ENCODE results near the gene CYTL1.
"Not testable (repeated sequence)": the region's sequence is repeated elsewhere in the genome, so short reads cannot be mapped to it uniquely, and the experiment has no call there.

CYTL1 gene, protein sequence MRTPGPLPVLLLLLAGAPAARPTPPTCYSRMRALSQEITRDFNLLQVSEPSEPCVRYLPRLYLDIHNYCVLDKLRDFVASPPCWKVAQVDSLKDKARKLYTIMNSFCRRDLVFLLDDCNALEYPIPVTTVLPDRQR

GRCh38 chr4:5019274-5019673 is at the start of gene CYTL1:
Gene CYTL1, minus strand, starts transcription at chr4:5019458. Its CDS starts 13 bp downstream, at chr4:5019445.
- DNase-seq (ENCODE audit: low read depth), result no peak

DNA sequence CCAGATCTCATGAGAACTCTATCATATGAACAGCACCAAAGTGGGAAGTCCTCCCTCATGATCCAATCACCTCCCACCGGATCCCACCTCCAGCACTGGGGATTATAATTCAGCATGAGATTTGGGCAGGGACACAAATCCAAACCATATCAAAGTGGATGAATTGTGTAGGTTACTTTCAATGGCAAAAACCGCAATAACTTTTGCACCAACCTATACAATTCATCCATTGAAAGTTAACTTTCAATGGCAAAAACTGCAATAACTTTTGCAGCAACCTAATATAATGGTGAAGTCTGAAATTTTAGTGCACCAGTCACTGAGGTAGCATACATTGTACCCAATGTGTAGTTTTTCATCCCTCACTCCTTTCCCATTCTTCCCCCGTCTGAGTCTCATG is 48.6 kb upstream of the CYTL1 start:
- no peak for DNase-seq (ENCODE audit: low read depth)

DNA sequence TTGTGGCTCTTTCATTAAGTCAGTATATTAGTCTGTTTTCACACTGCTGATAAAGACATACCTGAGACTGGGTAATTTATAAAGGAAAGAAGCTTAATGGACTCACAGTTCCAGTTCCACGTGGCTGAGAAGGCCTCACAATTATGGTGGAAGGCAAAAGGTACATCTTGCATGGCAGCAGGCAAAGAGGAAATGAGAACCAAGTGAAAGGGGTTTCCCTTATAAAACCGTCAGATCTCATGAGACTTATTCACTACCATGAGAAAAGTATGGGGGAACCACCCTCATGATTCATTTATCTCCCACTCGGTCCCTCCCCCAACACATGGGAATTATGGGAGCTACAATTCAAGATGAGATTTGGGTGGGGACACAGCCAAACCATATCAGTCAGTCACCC is 47.7 kb upstream of the CYTL1 start:
- DNase-seq (ENCODE audit: low read depth), result not testable (repeated sequence)

DNA sequence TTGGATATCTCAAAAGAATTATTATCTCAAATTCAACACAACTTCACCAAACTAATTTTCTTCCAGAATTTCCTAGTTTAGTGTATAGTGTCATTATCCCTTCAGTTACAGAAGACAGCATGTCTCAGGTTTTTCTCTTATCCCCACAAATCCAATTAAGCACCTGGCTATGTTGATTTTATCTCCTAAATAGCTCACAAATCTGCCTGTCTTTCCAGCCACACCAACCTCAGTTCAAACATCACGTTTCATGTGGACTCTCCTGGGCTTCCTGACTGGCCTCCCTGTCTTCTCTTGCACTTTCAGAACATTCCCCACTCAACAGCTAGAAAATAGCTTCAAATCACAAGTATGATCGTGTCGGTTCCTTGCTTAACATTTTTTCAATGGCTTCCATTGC is 46.8 kb upstream of the CYTL1 start:
- DNase-seq (ENCODE audit: low read depth), result no peak

- no peak for DNase-seq (ENCODE audit: low read depth)
These were observed 36.2 kb upstream of the CYTL1 start for GRCh38 chr4:5055411-5055810.

GRCh38 chr4:5054532-5054931 is 35.3 kb upstream of the CYTL1 start:
- no peak for DNase-seq (ENCODE audit: low read depth)

- DNase-seq (ENCODE audit: low read depth), result no peak
These were observed 33.6 kb upstream of the CYTL1 start for GRCh38 chr4:5052726-5053425.

- DNase-seq (ENCODE audit: low read depth), result no peak
These were observed 33.0 kb upstream of the CYTL1 start for GRCh38 chr4:5052204-5052702.

DNA sequence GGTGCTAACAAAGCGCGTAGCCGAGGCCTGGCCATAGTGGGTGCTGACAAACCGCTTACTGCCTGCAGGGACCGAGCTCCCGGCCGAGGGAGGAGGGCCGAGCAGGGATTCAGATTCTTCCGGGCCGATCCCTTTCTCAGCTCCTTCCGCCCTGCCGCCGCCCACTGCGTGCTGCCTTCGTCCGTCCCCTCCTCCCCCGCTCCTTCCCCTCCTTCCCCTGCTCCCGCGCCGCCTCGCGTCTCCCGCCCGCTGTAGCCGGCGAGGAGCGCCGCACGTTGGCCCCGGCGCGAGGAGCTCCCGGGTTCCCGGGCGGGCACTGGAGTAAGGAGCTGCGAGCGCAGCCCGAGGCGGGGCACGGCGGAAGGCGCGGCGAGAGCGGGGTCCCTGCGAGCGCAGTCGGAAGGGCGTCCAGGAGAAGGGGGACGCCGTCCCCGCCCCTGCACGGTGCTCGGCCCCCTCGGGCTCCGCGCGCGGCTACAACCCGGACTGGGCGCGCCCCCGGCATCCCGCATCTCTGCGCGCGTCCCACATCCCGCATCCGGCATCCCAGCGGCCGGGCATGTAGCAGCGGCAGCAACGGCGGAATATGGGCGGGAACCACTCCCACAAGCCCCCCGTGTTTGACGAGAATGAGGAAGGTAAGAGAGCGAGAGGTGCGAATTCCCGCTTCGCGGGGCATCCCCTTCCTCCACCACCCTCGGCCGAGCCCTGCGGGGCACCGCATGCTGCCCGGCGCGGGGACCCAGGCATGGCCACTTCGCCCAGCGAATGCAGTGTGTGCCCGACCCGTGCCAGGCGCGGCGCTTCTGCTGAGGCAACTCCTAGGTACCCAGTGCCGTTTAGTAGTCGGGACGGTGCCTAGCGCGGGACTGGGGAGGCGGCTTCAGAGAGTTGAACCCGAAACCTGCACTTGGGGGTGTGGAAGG is 32.3 kb upstream of the CYTL1 start, which contains the start of gene STK32B:
Gene STK32B (plus strand): TSS at position 203 of the 926 bp plus-strand sequence.
- DNase-seq (ENCODE audit: low read depth), result no peak

DNA sequence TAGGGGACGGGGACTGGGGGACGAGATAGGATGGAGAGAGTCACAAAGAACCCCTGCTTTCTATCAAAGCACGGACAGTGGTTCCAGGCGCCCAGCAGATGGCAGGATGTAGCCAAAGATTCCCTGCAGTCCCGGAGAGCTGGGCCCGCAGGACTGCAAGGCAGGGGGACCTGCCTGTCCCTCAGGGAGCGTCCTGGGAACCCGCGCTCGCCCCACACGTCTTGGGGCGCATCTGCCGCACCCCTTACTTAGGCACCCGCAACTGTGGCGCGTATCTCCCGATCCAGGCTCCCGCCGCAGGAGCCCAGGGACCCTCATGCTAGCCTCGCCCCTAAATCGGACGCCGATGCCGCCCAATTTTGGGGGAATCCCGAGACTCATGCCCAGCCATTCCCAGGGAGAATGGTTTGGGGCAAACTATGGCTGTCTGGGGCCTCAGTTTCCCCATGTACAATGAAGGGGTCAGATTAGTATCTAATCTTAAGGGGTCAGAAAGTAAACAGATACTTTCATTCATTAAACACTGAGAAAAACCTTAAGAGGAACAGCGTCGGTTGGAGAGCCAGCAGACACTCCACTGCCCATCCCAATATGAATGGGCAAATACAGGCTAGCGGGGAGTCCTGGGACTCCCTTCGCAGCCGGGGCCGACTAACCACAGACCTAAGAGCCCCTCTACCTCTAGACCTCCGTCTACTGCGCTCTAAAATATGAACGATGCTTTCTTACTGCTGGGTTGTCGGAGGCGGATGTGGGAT is 31.4 kb upstream of the CYTL1 start:
- no peak for DNase-seq (ENCODE audit: low read depth)

DNA sequence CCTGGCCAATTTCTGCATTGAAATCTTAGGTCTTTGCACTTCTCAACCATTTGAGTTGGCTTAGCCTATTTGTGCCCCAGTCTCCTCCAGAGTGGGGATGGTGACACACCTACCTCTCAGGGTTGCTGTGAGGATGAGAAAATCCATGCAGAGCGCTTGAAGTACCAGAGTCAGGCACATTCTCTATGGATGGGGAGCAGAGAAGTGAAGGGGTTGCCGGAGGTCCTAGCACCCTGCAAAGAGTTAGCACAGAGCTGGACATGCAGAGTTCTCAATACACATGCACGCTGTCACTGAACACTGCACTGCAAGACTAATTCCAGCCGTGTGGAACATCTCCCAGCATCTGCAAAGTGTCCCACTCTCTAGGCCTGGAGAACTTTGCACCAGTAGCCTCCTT is 29.5 kb upstream of the CYTL1 start:
- DNase-seq (ENCODE audit: low read depth), result no peak

GRCh38 chr4:5045097-5045496 is 25.8 kb upstream of the CYTL1 start:
- DNase-seq (ENCODE audit: low read depth), result no peak

- DNase-seq (ENCODE audit: low read depth), result no peak
These were observed 25.1 kb upstream of the CYTL1 start for GRCh38 chr4:5044341-5044740.

DNA sequence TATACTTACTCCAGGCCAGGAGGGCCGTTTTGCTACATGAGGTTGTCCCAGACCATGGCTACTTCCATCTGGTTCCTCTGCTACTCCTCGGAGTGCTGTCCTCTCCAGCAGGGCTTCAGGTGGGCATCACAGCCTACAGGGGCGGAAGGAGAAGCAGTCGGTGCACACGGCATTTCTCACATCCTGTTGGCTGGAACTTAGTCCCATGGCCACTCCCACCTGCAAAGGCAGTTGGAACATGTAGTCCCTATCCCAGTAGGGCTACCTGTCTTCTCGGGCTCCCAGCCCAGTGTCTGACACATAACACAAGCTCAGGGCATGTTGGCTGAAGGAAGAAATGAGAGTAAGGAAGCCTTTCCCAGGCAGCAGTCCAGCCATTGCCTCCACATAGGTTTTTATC is 24.3 kb upstream of the CYTL1 start:
- no peak for DNase-seq (ENCODE audit: low read depth)

- no peak for DNase-seq (ENCODE audit: low read depth)
These were observed 22.4 kb upstream of the CYTL1 start for GRCh38 chr4:5041699-5042098.

DNA sequence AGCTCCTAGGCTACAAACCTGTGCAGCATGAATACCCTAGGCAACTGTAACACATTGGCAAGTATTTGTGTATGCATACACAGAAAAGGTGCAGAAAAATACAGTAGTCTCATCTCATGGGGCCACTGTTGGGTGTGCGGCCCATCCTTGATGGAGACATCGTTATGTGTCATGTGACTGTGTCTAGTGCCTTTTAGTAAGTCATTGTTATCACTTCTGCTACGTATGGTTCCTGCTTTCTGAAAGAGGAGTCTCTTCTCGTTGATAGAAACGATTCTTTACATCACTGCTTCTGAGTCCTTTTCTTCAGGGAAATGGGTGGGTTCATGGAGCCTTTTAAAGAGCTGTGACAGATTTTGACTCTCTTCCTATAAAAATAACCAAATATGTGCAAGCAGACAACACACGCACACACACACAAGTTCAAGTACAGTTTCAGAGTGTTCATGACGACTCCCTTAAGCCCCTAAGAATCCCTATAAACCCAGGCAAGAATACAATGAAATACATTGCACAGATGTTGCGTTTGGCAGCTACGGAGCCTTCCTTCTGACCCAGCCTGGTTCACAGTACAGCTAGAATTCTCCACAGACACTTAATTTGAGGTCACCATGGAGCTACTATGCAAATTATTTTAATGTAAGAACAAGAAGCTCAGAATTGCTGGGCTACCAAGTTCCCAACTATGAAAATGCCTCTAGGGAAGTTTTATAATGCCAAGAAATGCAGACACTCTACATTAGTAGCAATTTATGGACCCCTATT is 21.8 kb upstream of the CYTL1 start:
- DNase-seq (ENCODE audit: low read depth), result no peak

DNA sequence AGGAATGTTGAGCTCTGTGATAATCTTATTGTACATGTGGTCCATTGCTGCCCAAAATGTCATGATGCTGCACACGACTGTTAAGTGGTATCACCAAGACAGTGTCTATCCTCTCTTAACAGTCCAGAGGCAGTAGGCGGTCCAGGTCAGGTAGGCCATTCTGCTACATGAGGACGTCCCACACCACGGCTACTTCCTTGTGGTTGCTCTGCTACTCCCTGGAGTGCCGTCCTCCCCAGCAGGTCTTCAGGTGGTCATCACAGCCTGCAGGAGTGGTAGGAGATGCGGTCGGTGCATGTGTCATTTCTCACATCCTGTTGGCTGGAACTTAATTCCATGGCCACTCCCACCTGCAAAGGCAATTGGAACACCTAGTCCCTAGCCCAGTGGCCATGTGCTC is 20.5 kb upstream of the CYTL1 start:
- no peak for DNase-seq (ENCODE audit: low read depth)

GRCh38 chr4:5037553-5038551 is 18.6 kb upstream of the CYTL1 start:
- DNase-seq (ENCODE audit: low read depth), result no peak

DNA sequence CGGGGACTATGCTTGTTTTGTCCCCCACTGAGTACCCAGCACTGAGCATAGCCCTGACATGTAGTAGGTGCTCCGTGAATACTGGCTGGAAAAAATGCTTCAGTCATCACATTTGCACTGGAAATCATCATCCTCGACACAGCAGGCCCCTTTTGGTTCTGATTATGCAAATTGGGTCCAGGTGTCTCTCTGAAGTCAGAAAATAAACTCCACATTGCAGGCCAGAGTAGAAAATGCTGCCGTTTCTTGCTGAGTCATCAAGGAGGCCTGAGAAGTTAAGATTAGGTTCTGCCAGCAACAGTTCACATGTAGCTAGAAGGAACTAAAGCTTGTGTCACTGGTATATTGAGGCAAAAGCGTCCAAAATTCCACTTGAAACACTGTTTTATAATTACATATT is 17.0 kb upstream of the CYTL1 start:
- DNase-seq (ENCODE audit: low read depth), result no peak

GRCh38 chr4:5034206-5034605 is 14.9 kb upstream of the CYTL1 start:
- no peak for DNase-seq (ENCODE audit: low read depth)

All from stimulated activated CD8-positive, alpha-beta memory T cell treated with anti-CD3 and anti-CD28 coated beads, Interleukin-12 subunit alpha, Interleukin-12 subunit beta, amount 100 ng/mL, for 1 hour (primary cell).